Measurements from ENCODE around the gene TET1. TPM values are rescaled to one million over a fixed set of nuclear protein-coding genes. Genes with fewer than 3 reads are reported as not detected.

TET1 gene
- total RNA-seq, 2 experiments from 2014 or later, result 0.38 to 0.50 TPM

GRCh38 chr10:68742397-68742796 lies 182.3 kb downstream of the TET1 start:
- CTCF ChIA-PET, result interaction anchor here (0.6 to 0.7 kb wide), 2 partner anchors 72 to 1622 kb away, joined by 3 read pairs; no protein-coding TSS in a partner anchor
- POLR2A ChIA-PET, result no interaction called here

Other genes starting within 250 kb of the TET1 start
- 100 to 1,000 TPM; 170 to 171 TPM for gene HNRNPH3, start 228.3 kb upstream of the TET1 start, total RNA-seq
- gene PBLD, start 227.4 kb upstream of the TET1 start, total RNA-seq, result under 1 TPM; 0.78 to 0.84 TPM
- 1 to 10 TPM; 6.6 to 7.3 TPM for gene RUFY2, start 153.1 kb upstream of the TET1 start, total RNA-seq
- 10 to 100 TPM; 45.7 to 49.7 TPM for gene DNA2, start 88.4 kb upstream of the TET1 start, total RNA-seq
- gene SLC25A16, start 32.8 kb upstream of the TET1 start, total RNA-seq, result 10 to 100 TPM; 16.7 to 21.3 TPM
- 100 to 1,000 TPM; 127 to 133 TPM for gene CCAR1, start 160.9 kb downstream of the TET1 start, total RNA-seq

Measured in activated CD8-positive, alpha-beta memory T cell treated with anti-CD3 and anti-CD28 coated beads for 36 hours (primary cell).